ENCODE results near the gene DNAH2.

The DNAH2 gene

GRCh38 chr17:7842380-7843256, 125.1 kb downstream of the DNAH2 start:
- no peak for TF ChIP-seq CTCF (IDR thresholded peaks at IDR 0.05; ENCODE audit: low read depth, low read length)
- H3K4me3 ChIP-seq (ENCODE audit: low read depth, low read length) = peak overlapping the region; percentile 78

GRCh38 chr17:7843257-7843535, 125.7 kb downstream of the DNAH2 start:
- peak overlapping the region; percentile 78 for H3K4me3 ChIP-seq (ENCODE audit: low read depth, low read length)
- TF ChIP-seq CTCF (IDR thresholded peaks at IDR 0.05; ENCODE audit: low read depth, low read length) = no peak

- no peak for TF ChIP-seq CTCF (IDR thresholded peaks at IDR 0.05; ENCODE audit: low read depth, low read length)
- H3K4me3 ChIP-seq (ENCODE audit: low read depth, low read length) = peak overlapping the region; percentile 78
These were observed 126.2 kb downstream of the DNAH2 start for GRCh38 chr17:7843536-7844291.

- no peak for TF ChIP-seq CTCF (IDR thresholded peaks at IDR 0.05; ENCODE audit: low read depth, low read length)
- peak overlapping the region; percentile 78 for H3K4me3 ChIP-seq (ENCODE audit: low read depth, low read length)
These were observed 127.0 kb downstream of the DNAH2 start for GRCh38 chr17:7844292-7845154.

- peak overlapping the region; percentile 78 for H3K4me3 ChIP-seq (ENCODE audit: low read depth, low read length)
- no peak for TF ChIP-seq CTCF (IDR thresholded peaks at IDR 0.05; ENCODE audit: low read depth, low read length)
These were observed 128.0 kb downstream of the DNAH2 start for GRCh38 chr17:7845359-7846062.

- no peak for TF ChIP-seq CTCF (IDR thresholded peaks at IDR 0.05; ENCODE audit: low read depth, low read length)
- H3K4me3 ChIP-seq (ENCODE audit: low read depth, low read length) = no peak overlapping the region
These were observed 128.7 kb downstream of the DNAH2 start for GRCh38 chr17:7846063-7846735.
